ENCODE data around the gene MARCHF10. TPM values are rescaled to one million over a fixed set of nuclear protein-coding genes. Genes with fewer than 3 reads are reported as not detected.

Gene MARCHF10
- total RNA-seq, 1 experiment from 2014 or later = 8.0 TPM

DNA sequence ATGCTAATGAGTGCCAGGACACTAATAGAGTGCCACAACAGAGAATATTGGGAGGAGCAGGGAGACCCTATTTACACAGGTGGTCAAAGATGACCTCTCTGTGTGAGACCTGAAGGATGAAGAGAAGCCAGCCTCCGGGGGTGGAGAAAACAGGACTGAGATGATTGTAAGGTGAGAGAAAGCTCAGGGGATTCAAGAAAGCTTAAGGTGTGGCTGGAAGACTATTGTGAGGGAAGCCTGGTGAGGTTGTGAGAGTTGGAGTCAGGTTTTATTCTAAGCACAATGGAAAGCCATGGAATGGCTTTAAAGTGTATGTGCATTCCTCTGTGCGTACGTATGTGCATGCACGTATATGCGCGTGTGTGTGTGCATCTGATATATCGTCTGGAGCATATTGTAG, 10.4 kb upstream of the MARCHF10 start:
- TF ChIP-seq, protein P1, sequence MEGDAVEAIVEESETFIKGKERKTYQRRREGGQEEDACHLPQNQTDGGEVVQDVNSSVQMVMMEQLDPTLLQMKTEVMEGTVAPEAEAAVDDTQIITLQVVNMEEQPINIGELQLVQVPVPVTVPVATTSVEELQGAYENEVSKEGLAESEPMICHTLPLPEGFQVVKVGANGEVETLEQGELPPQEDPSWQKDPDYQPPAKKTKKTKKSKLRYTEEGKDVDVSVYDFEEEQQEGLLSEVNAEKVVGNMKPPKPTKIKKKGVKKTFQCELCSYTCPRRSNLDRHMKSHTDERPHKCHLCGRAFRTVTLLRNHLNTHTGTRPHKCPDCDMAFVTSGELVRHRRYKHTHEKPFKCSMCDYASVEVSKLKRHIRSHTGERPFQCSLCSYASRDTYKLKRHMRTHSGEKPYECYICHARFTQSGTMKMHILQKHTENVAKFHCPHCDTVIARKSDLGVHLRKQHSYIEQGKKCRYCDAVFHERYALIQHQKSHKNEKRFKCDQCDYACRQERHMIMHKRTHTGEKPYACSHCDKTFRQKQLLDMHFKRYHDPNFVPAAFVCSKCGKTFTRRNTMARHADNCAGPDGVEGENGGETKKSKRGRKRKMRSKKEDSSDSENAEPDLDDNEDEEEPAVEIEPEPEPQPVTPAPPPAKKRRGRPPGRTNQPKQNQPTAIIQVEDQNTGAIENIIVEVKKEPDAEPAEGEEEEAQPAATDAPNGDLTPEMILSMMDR (conservative IDR thresholded peaks at IDR 0.05) = no peak
- TF ChIP-seq EZH2 (IDR thresholded peaks at IDR 0.05; ENCODE audit: low read depth) = no peak
- no peak overlapping the region for H3K27ac ChIP-seq
- intact Hi-C loops (cut with micrococcal nuclease; ENCODE audit: unreplicated experiment) = no loop called here

DNA sequence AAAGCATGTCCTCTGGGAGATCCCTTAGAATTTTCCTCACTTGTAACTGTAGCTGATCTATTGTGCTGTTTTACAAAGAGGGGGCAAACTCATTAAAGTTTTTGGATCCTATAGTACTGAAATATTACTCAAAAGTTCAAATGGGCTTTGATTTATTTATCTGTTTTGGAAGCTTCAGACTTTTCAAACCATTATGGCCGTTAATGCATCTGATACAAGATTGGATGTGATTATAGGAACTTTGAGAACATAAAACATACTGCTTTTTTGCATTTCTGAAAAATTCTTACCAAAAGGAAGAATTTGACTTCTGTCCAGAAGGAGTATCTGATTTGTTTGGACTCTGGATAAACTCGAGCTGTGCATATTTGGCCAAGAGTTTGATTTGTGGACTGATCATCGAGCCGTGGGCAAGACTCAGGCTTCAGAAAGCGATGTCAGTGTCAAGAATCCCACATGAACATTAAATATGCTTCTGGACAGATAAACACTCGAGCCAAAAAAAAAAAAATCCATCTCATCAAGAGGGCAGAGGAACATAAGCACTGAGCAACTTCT, 8.2 kb upstream of the MARCHF10 start:
- Histone ChIP-seq H3K79me2 (ENCODE audit: low read depth) (no peaks in the 10 kb centered on the region), H4K20me1 (ENCODE audit: insufficient read depth) (no peaks in the 10 kb centered on the region), H3K36me3 (ENCODE audit: low read depth) (no peaks in the 10 kb centered on the region), H3K9me3 (ENCODE audit: insufficient read depth, low read depth) (no peaks in the 10 kb centered on the region; the same call in 1 of the 2 replicates), H3F3A (ENCODE audit: insufficient read depth, low read depth) (peaks cover 20% of the 10 kb centered on the region), H3K4me2 (no peak overlapping the region), H3K9me2 (ENCODE audit: insufficient read depth) (no peaks in the 10 kb centered on the region), H3K4me3 (no peak overlapping the region), H3K27ac (no peak overlapping the region), H3K4me1 (replicated peaks; ENCODE audit: insufficient read depth) (peaks cover 24% of the 10 kb centered on the region), H3K27me3 (ENCODE audit: insufficient read depth, low read depth) (no peaks in the 10 kb centered on the region), H2AFZ (no peak overlapping the region)
- ChIA-PET CTCF (no interaction called here), POLR2A (ENCODE audit: unreplicated experiment) (no interaction called here)
- TF ChIP-seq EZH2 (IDR thresholded peaks at IDR 0.05; ENCODE audit: low read depth) = no peak
- TF ChIP-seq, protein P1 (conservative IDR thresholded peaks at IDR 0.05) = no peak
- intact Hi-C loops (cut with micrococcal nuclease; ENCODE audit: unreplicated experiment) = no loop called here
- no TSS peak for BruUV-seq (replicated peaks)
- DNase-seq = no peak

More for the DNA sequence above, 10.4 kb upstream of the MARCHF10 start:
- Histone ChIP-seq H3K4me1 (replicated peaks; ENCODE audit: insufficient read depth) (peaks cover 46% of the 10 kb centered on the region), H3K27me3 (ENCODE audit: insufficient read depth, low read depth) (no peaks in the 10 kb centered on the region), H2AFZ (no peak overlapping the region), H3K4me2 (no peak overlapping the region), H3K9me2 (ENCODE audit: insufficient read depth) (no peaks in the 10 kb centered on the region), H3K36me3 (ENCODE audit: low read depth) (no peaks in the 10 kb centered on the region), H3K79me2 (ENCODE audit: low read depth) (no peaks in the 10 kb centered on the region), H4K20me1 (ENCODE audit: insufficient read depth) (no peaks in the 10 kb centered on the region), H3F3A (ENCODE audit: insufficient read depth, low read depth) (peaks cover 33% of the 10 kb centered on the region), H3K4me3 (no peak overlapping the region), H3K9me3 (ENCODE audit: insufficient read depth, low read depth) (no peaks in the 10 kb centered on the region; the same call in 1 of the 2 replicates)
- DNase-seq = no peak
- POLR2A ChIA-PET (ENCODE audit: unreplicated experiment) = no interaction called here
- CTCF ChIA-PET = interaction anchor here (0.6 kb wide), 1 partner anchor 87 kb away, joined by 4 read pairs; no protein-coding TSS in a partner anchor
- BruUV-seq (replicated peaks) = no TSS peak

DNA sequence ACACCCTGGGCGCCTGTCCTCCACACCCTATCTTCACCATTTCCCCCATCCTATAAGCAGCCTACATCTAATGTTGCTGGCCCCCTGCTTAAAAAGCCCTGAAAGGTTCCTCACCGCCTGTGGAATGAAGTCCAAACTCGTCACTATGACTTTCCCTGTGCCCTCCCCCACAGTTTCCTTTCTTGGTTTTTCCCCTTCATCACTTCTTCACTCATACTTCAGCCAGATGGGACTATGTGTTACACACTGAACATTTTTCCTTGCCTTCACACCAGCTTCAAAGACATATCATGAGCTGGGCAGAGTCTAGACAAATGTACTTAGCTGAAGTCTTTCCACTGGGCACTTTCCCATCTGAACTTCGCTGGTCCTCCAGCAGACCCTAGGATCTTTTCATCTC, 1.5 kb upstream of the MARCHF10 start:
- no peaks in the 10 kb centered on the region; the same call in 1 of the 2 replicates for H3K9me3 ChIP-seq (ENCODE audit: insufficient read depth, low read depth)
- BruUV-seq (replicated peaks) = no TSS peak
- H3K4me1 ChIP-seq (replicated peaks; ENCODE audit: insufficient read depth) = peaks cover 39% of the 10 kb centered on the region
- no peaks in the 10 kb centered on the region for H3K9me2 ChIP-seq (ENCODE audit: insufficient read depth)
- no peak for DNase-seq
- H2AFZ ChIP-seq = no peak overlapping the region
- peaks cover 33% of the 10 kb centered on the region for H3F3A ChIP-seq (ENCODE audit: insufficient read depth, low read depth)
- H4K20me1 ChIP-seq (ENCODE audit: insufficient read depth) = no peaks in the 10 kb centered on the region
- H3K79me2 ChIP-seq (ENCODE audit: low read depth) = peaks cover 11% of the 10 kb centered on the region
- TF ChIP-seq, protein P1 (conservative IDR thresholded peaks at IDR 0.05) = no peak
- no peak for TF ChIP-seq EZH2 (IDR thresholded peaks at IDR 0.05; ENCODE audit: low read depth)
- no peak overlapping the region for H3K4me3 ChIP-seq
- no peaks in the 10 kb centered on the region for H3K36me3 ChIP-seq (ENCODE audit: low read depth)
- no peak overlapping the region for H3K4me2 ChIP-seq
- no peak overlapping the region for H3K27ac ChIP-seq
- no peaks in the 10 kb centered on the region for H3K27me3 ChIP-seq (ENCODE audit: insufficient read depth, low read depth)
- intact Hi-C loops (cut with micrococcal nuclease; ENCODE audit: unreplicated experiment) = no loop called here
- POLR2A ChIA-PET (ENCODE audit: unreplicated experiment) = interaction anchor here (0.7 kb wide), 2 partner anchors 15 to 23 kb away, joined by 5 to 15 read pairs; no protein-coding TSS in a partner anchor
- CTCF ChIA-PET = no interaction called here
